ENCODE data around the gene ZNF70. TPM values are rescaled to one million over a fixed set of nuclear protein-coding genes. Genes with fewer than 3 reads are reported as not detected.

The ZNF70 gene
- total RNA-seq, 1 experiment from 2014 or later = 3.3 TPM

DNA sequence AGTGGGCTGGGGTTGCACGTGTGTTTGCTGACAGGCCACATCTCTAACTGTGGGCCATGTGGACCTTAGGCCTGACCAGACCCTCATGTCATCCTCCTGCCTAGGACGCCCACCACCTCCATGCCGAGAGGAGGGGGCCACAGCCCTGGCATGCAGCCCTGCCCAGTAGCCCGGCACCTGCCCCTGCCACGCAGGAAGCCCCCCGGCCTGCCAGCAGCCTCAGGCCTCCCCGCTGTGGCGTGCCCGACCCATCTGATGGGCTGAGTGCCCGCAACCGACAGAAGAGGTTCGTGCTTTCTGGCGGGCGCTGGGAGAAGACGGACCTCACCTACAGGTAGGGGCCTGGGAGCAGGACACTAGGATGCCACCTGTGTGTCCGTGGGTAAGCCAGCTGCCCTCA, 28.2 kb upstream of the ZNF70 start (continued):
- TF ChIP-seq, protein P1, sequence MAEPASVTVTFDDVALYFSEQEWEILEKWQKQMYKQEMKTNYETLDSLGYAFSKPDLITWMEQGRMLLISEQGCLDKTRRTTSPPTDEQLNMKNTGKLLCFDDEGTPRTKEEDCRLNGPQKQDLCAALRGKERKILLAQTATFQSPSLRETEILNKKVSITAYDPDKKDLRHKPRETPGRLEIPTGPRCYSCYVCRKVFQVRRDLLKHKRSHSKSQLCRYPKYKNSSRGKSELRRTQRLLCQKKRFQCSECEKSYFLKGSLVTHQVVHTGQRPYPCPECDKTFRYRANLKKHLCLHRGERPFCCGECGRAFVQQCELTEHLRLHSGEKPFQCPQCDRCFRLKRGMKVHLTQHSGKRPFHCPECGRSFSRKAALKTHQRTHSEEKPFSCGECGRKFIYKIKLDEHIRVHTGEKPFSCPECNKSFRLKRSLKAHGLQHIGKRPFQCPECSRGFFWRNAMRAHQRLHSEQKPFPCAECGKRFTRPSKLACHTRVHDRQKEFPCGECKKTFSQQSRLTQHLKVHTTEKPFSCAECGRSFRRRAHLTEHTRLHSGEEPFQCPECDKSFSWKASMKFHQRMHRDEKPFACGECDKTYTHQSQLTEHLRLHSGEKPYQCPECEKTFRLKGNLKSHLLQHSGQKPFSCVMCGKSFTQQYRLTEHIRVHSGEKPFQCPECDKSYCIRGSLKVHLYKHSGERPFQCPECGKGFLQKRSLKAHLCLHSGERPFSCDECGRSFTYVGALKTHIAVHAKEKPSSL (CRISPR knock-in tag; conservative IDR thresholded peaks at IDR 0.05) = no peak
- no peak for TF ChIP-seq MXD4 (CRISPR knock-in tag; IDR thresholded peaks at IDR 0.05; ENCODE audit: borderline replicate concordance)
- TF ChIP-seq ELF4 (CRISPR knock-in tag; IDR thresholded peaks at IDR 0.05; ENCODE audit: low read depth) = no peak

DNA sequence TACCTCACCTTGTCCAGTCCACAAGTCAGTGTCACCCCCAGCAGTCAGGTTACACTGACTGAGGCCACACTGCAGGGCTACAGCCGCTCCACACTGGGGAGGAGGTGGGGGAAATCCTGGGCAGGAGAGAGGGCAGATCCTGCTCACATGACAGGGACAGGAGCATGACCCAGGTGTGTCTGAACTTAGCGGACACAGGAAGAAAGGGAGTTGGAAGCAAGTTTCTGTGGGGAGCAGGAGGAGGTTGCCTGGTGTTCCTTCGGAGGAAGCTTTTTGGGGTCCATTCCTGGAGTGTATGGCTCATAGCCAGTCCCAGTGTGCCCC, 27.6 kb upstream of the ZNF70 start:
- no peak overlapping the region for H3K4me3 Mint-ChIP-seq
- ChIA-PET POLR2A (interaction anchor here (1.6 kb wide), 1 partner anchor 78 kb away, joined by 3 read pairs; no protein-coding TSS in a partner anchor), CTCF (interaction anchor here (0.9 to 1.3 kb wide), 3 partner anchors 10 to 71 kb away, joined by 3 to 9 read pairs (median 3); partner anchors contain the start of gene CHCHD10)
- H3K4me1 Mint-ChIP-seq = peaks cover 8% of the 10 kb centered on the region
- H3K36me3 Mint-ChIP-seq = no peaks in the 10 kb centered on the region
- ATAC-seq (no peak), DNase-seq (ENCODE audit: low spot score) (no peak)
- no peak overlapping the region for H3K27ac Mint-ChIP-seq
- H3K9me3 Mint-ChIP-seq = no peaks in the 10 kb centered on the region
- TF ChIP-seq, protein P2, sequence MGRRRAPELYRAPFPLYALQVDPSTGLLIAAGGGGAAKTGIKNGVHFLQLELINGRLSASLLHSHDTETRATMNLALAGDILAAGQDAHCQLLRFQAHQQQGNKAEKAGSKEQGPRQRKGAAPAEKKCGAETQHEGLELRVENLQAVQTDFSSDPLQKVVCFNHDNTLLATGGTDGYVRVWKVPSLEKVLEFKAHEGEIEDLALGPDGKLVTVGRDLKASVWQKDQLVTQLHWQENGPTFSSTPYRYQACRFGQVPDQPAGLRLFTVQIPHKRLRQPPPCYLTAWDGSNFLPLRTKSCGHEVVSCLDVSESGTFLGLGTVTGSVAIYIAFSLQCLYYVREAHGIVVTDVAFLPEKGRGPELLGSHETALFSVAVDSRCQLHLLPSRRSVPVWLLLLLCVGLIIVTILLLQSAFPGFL (CRISPR knock-in tag; IDR thresholded peaks at IDR 0.05; ENCODE audit: borderline replicate concordance) = no peak
- TF ChIP-seq HMGA2 (CRISPR knock-in tag; IDR thresholded peaks at IDR 0.05) = no peak
- TF ChIP-seq, protein P3, sequence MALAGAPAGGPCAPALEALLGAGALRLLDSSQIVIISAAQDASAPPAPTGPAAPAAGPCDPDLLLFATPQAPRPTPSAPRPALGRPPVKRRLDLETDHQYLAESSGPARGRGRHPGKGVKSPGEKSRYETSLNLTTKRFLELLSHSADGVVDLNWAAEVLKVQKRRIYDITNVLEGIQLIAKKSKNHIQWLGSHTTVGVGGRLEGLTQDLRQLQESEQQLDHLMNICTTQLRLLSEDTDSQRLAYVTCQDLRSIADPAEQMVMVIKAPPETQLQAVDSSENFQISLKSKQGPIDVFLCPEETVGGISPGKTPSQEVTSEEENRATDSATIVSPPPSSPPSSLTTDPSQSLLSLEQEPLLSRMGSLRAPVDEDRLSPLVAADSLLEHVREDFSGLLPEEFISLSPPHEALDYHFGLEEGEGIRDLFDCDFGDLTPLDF (CRISPR knock-in tag; IDR thresholded peaks at IDR 0.05) = no peak
- peaks cover 18% of the 10 kb centered on the region for H3K27me3 Mint-ChIP-seq (ENCODE audit: low read depth)

DNA sequence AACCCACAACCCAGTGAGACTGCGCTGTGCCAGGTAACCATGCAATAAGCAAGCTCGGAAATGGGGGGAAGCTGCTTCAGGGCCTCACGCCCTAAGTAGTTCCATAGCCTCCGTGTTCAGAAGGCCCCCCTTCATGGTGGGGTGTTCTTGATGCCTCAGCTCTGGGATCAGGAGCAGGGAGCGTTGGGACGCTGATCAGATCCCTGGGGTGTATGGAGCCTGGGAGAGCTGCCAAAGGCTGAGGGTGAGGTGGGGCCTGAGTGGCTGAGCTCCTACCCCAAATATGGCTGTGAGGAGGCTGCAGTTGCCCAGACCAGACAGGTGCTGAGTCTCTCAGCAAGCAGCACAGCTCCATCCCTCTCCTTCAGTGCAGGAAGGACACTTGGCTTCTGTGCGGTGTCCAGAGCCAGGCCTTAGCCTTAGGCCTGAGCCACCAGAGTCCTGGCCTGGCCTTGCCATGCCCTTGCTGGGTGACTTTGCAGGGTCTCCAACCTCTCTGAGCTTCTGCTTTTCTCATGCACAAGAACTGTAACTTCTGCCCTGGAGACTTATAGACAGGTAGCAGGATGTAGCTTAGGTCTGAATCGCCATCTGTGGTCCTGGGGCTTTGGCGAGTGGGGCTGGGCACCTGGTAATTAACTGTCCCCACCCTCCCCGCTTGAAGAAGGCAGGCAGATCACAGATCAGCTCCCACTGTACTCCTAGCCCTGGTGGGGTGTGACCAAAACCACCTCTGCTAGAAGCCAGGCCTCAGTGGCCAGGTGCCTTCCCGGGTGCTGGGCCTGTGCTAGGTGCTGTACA, 27.1 kb upstream of the ZNF70 start:
- Mint-ChIP-seq H3K27me3 (ENCODE audit: low read depth) (peaks cover 24% of the 10 kb centered on the region), H3K36me3 (no peaks in the 10 kb centered on the region), H3K4me1 (peaks cover 13% of the 10 kb centered on the region), H3K9me3 (no peaks in the 10 kb centered on the region), H3K4me3 (no peak overlapping the region), H3K27ac (no peak overlapping the region)
- no peak for DNase-seq (ENCODE audit: low spot score)
- CTCF ChIA-PET = interaction anchor here (0.9 to 1.3 kb wide), 5 partner anchors 8 to 79 kb away, joined by 3 to 9 read pairs (median 3); partner anchors contain the start of genes CHCHD10, SLC2A11 and SMARCB1
- POLR2A ChIA-PET = interaction anchor here (1.6 kb wide), 1 partner anchor 78 kb away, joined by 3 read pairs; no protein-coding TSS in a partner anchor
- no peak for ATAC-seq
- no peak for TF ChIP-seq JAZF1 (CRISPR knock-in tag; IDR thresholded peaks at IDR 0.05)
- no peak for TF ChIP-seq FOXJ3 (CRISPR knock-in tag; IDR thresholded peaks at IDR 0.05; ENCODE audit: borderline replicate concordance)
- TF ChIP-seq, protein P4, sequence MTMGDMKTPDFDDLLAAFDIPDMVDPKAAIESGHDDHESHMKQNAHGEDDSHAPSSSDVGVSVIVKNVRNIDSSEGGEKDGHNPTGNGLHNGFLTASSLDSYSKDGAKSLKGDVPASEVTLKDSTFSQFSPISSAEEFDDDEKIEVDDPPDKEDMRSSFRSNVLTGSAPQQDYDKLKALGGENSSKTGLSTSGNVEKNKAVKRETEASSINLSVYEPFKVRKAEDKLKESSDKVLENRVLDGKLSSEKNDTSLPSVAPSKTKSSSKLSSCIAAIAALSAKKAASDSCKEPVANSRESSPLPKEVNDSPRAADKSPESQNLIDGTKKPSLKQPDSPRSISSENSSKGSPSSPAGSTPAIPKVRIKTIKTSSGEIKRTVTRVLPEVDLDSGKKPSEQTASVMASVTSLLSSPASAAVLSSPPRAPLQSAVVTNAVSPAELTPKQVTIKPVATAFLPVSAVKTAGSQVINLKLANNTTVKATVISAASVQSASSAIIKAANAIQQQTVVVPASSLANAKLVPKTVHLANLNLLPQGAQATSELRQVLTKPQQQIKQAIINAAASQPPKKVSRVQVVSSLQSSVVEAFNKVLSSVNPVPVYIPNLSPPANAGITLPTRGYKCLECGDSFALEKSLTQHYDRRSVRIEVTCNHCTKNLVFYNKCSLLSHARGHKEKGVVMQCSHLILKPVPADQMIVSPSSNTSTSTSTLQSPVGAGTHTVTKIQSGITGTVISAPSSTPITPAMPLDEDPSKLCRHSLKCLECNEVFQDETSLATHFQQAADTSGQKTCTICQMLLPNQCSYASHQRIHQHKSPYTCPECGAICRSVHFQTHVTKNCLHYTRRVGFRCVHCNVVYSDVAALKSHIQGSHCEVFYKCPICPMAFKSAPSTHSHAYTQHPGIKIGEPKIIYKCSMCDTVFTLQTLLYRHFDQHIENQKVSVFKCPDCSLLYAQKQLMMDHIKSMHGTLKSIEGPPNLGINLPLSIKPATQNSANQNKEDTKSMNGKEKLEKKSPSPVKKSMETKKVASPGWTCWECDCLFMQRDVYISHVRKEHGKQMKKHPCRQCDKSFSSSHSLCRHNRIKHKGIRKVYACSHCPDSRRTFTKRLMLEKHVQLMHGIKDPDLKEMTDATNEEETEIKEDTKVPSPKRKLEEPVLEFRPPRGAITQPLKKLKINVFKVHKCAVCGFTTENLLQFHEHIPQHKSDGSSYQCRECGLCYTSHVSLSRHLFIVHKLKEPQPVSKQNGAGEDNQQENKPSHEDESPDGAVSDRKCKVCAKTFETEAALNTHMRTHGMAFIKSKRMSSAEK (CRISPR knock-in tag; IDR thresholded peaks at IDR 0.05; ENCODE audit: borderline replicate concordance) = no peak
- TF ChIP-seq ZNF121 (CRISPR knock-in tag; IDR thresholded peaks at IDR 0.05) = no peak
- TF ChIP-seq, protein P2 (CRISPR knock-in tag; IDR thresholded peaks at IDR 0.05; ENCODE audit: borderline replicate concordance) = no peak
- no peak for TF ChIP-seq GABPB1 (CRISPR knock-in tag; IDR thresholded peaks at IDR 0.05)
- TF ChIP-seq, protein P5, sequence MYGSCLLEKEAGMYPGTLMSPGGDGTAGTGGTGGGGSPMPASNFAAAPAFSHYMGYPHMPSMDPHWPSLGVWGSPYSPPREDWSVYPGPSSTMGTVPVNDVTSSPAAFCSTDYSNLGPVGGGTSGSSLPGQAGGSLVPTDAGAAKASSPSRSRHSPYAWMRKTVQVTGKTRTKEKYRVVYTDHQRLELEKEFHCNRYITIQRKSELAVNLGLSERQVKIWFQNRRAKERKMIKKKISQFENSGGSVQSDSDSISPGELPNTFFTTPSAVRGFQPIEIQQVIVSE (CRISPR knock-in tag; IDR thresholded peaks at IDR 0.05; ENCODE audit: borderline replicate concordance) = no peak
- TF ChIP-seq CREM (CRISPR knock-in tag; IDR thresholded peaks at IDR 0.05) = no peak
- no peak for TF ChIP-seq KAT7 (CRISPR knock-in tag; IDR thresholded peaks at IDR 0.05; ENCODE audit: borderline replicate concordance)
- no peak for TF ChIP-seq CREB1 (CRISPR knock-in tag; IDR thresholded peaks at IDR 0.05)
- TF ChIP-seq, protein P6, sequence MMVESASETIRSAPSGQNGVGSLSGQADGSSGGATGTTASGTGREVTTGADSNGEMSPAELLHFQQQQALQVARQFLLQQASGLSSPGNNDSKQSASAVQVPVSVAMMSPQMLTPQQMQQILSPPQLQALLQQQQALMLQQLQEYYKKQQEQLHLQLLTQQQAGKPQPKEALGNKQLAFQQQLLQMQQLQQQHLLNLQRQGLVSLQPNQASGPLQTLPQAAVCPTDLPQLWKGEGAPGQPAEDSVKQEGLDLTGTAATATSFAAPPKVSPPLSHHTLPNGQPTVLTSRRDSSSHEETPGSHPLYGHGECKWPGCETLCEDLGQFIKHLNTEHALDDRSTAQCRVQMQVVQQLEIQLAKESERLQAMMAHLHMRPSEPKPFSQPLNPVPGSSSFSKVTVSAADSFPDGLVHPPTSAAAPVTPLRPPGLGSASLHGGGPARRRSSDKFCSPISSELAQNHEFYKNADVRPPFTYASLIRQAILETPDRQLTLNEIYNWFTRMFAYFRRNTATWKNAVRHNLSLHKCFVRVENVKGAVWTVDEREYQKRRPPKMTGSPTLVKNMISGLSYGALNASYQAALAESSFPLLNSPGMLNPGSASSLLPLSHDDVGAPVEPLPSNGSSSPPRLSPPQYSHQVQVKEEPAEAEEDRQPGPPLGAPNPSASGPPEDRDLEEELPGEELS (CRISPR knock-in tag; IDR thresholded peaks at IDR 0.05) = no peak
- TF ChIP-seq MYBL2 (CRISPR knock-in tag; IDR thresholded peaks at IDR 0.05) = no peak
- TF ChIP-seq FOXP1 (CRISPR knock-in tag; IDR thresholded peaks at IDR 0.05; ENCODE audit: borderline replicate concordance) = no peak
